ENCODE results near the gene BLMH.

The BLMH gene

GRCh38 chr17:30290696-30291542 is 825 bp downstream of the BLMH start:
- Histone ChIP-seq H3K4me1 (ENCODE audit: low read length) (peaks cover 15% of the 10 kb centered on the region), H3K27ac (ENCODE audit: low read length) (peak overlapping the region; percentile 30; the same call in 1 of the 2 replicates), H4K20me1 (ENCODE audit: insufficient read depth, low read length) (peaks cover 3% of the 10 kb centered on the region; the same call in 1 of the 2 replicates), H3F3A (ENCODE audit: insufficient read depth, low read length) (peaks cover 13% of the 10 kb centered on the region), H3K9ac (ENCODE audit: low read length) (peak overlapping the region; percentile 86), H3K9me2 (replicated peaks; ENCODE audit: insufficient read depth, low read length) (no peaks in the 10 kb centered on the region), H3K27me3 (replicated peaks; ENCODE audit: insufficient read depth, low read length) (no peaks in the 10 kb centered on the region; the same call in 1 of the 2 replicates), H3K79me2 (ENCODE audit: low read length) (peaks cover 27% of the 10 kb centered on the region), H3K4me3 (ENCODE audit: low read length) (peak overlapping the region; percentile 91), H3K9me3 (replicated peaks; ENCODE audit: insufficient read depth, low read length) (no peaks in the 10 kb centered on the region), H2AFZ (ENCODE audit: low read length) (peak overlapping the region; percentile 75), H3K4me2 (ENCODE audit: low read depth, low read length) (peak overlapping the region; percentile 82), H3K36me3 (replicated peaks; ENCODE audit: insufficient read depth, low read length) (peaks cover 14% of the 10 kb centered on the region; the same call in 1 of the 2 replicates)
- peak; percentile 56 for DNase-seq
- TF ChIP-seq CTCF (IDR thresholded peaks at IDR 0.05; ENCODE audit: low read length) (no peak), EZH2 (optimal IDR thresholded peaks at IDR 0.05; ENCODE audit: low read depth, low read length) (no peak), EZH2phosphoT487 (IDR thresholded peaks at IDR 0.05; ENCODE audit: low read length) (no peak)

GRCh38 chr17:30290077-30290476 is 1.7 kb downstream of the BLMH start:
- H3K9me2 ChIP-seq (replicated peaks; ENCODE audit: insufficient read depth, low read length), result no peaks in the 10 kb centered on the region
- H3K4me3 ChIP-seq (ENCODE audit: low read length), result no peak overlapping the region
- no peak overlapping the region for H3K9ac ChIP-seq (ENCODE audit: low read length)
- peaks cover 3% of the 10 kb centered on the region; the same call in 1 of the 2 replicates for H4K20me1 ChIP-seq (ENCODE audit: insufficient read depth, low read length)
- no peak overlapping the region for H3K27ac ChIP-seq (ENCODE audit: low read length)
- H2AFZ ChIP-seq (ENCODE audit: low read length), result no peak overlapping the region
- peaks cover 15% of the 10 kb centered on the region for H3K4me1 ChIP-seq (ENCODE audit: low read length)
- H3K9me3 ChIP-seq (replicated peaks; ENCODE audit: insufficient read depth, low read length), result no peaks in the 10 kb centered on the region
- no peak for DNase-seq
- H3K79me2 ChIP-seq (ENCODE audit: low read length), result peaks cover 27% of the 10 kb centered on the region
- TF ChIP-seq CTCF (IDR thresholded peaks at IDR 0.05; ENCODE audit: low read length) (no peak), EZH2 (optimal IDR thresholded peaks at IDR 0.05; ENCODE audit: low read depth, low read length) (no peak), EZH2phosphoT487 (IDR thresholded peaks at IDR 0.05; ENCODE audit: low read length) (no peak)
- H3K27me3 ChIP-seq (replicated peaks; ENCODE audit: insufficient read depth, low read length), result no peaks in the 10 kb centered on the region; the same call in 1 of the 2 replicates
- peak overlapping the region; percentile 82 for H3K4me2 ChIP-seq (ENCODE audit: low read depth, low read length)
- peaks cover 15% of the 10 kb centered on the region; the same call in 1 of the 2 replicates for H3K36me3 ChIP-seq (replicated peaks; ENCODE audit: insufficient read depth, low read length)
- H3F3A ChIP-seq (ENCODE audit: insufficient read depth, low read length), result peaks cover 13% of the 10 kb centered on the region

GRCh38 chr17:30279156-30279555 is 12.6 kb downstream of the BLMH start:
- no peaks in the 10 kb centered on the region for H3K9me3 ChIP-seq (replicated peaks; ENCODE audit: insufficient read depth, low read length)
- no peak overlapping the region for H3K4me2 ChIP-seq (ENCODE audit: low read depth, low read length)
- no peak overlapping the region for H2AFZ ChIP-seq (ENCODE audit: low read length)
- no peaks in the 10 kb centered on the region for H3K79me2 ChIP-seq (ENCODE audit: low read length)
- no peak overlapping the region for H3K27ac ChIP-seq (ENCODE audit: low read length)
- no peaks in the 10 kb centered on the region for H3K4me1 ChIP-seq (ENCODE audit: low read length)
- H3K9ac ChIP-seq (ENCODE audit: low read length), result no peak overlapping the region
- 0 out of 2 replicates have a peak, but pooled peaks cover 7% of the 10 kb centered on the region for H3K36me3 ChIP-seq (replicated peaks; ENCODE audit: insufficient read depth, low read length)
- no peaks in the 10 kb centered on the region for H3F3A ChIP-seq (ENCODE audit: insufficient read depth, low read length)
- no peaks in the 10 kb centered on the region for H4K20me1 ChIP-seq (ENCODE audit: insufficient read depth, low read length)
- H3K27me3 ChIP-seq (replicated peaks; ENCODE audit: insufficient read depth, low read length), result no peaks in the 10 kb centered on the region
- no peak for TF ChIP-seq EZH2phosphoT487 (IDR thresholded peaks at IDR 0.05; ENCODE audit: low read length)
- no peak for TF ChIP-seq CTCF (IDR thresholded peaks at IDR 0.05; ENCODE audit: low read length)
- TF ChIP-seq EZH2 (optimal IDR thresholded peaks at IDR 0.05; ENCODE audit: low read depth, low read length), result no peak
- no peak overlapping the region for H3K4me3 ChIP-seq (ENCODE audit: low read length)
- no peaks in the 10 kb centered on the region for H3K9me2 ChIP-seq (replicated peaks; ENCODE audit: insufficient read depth, low read length)
- no peak for DNase-seq
